Endothelial cell of umbilical vein (primary cell): Measurements from ENCODE around the gene GOLIM4. TPM values are rescaled to one million over a fixed set of nuclear protein-coding genes. Genes with fewer than 3 reads are reported as not detected.

Experiments
- BruUV-seq: library from RNA; stranded (reverse); fragments of 400-500 nt; replicated peaks from 2 replicates; lab custom pipeline; 2021; lab: Mats Ljungman, UMichigan
- CTCF ChIA-PET: fragments of 300-600, 350-600 bp; sonication (Branson Sonifier 250); formaldehyde crosslinking; loops from one replicate; lab custom pipeline; 2021; ENCODE audit warnings: antibody characterized with exemption, inconsistent platforms; lab: Charles Lee
- POLR2A ChIA-PET: fragments of 300-600, 350-600 bp; sonication (Branson Sonifier 250); formaldehyde crosslinking; loops from one replicate; lab custom pipeline; 2021; ENCODE audit warnings: antibody characterized with exemption, inconsistent platforms; lab: Charles Lee
- DNase-seq: peaks from one replicate; pipeline ENCODE4 v3.0.0-alpha.2; 2011; ENCODE audit warnings: low read depth, low spot score
- FAIRE-seq: peaks from 2 replicates; lab custom pipeline; 2011; peaks lifted over from hg19 to GRCh38; lab: Jason Lieb, UNC
- H2AFZ ChIP-seq: 2 replicates; pipeline ENCODE4 v1.6.0; 2012; ENCODE audit warnings: low read depth, low read length, control low read depth, inconsistent platforms
- H3K27ac ChIP-seq: 2 replicates; pipeline ENCODE4 v1.5.1; 2011; ENCODE audit warnings: low read depth, mild to moderate bottlenecking, control low read depth, low read length, moderate library complexity; ENCODE audit not compliant: insufficient read depth
- H3K27me3 ChIP-seq, 2 experiments: 2 replicates each; pipeline versions ENCODE4 v1.6.0 to v1.6.1; 2011; ENCODE audit warnings: low read length in 2 of 2, mixed read lengths in 1 of 2; ENCODE audit not compliant: control insufficient read depth in 2 of 2, insufficient read depth in 2 of 2
- H3K36me3 ChIP-seq, 2 experiments: 2 replicates in 1 of 2; 3 replicates in 1 of 2; pipeline ENCODE4 v1.5.1; 2011; ENCODE audit warnings: low read length in 2 of 2, mild to moderate bottlenecking in 1 of 2, moderate library complexity in 1 of 2; ENCODE audit not compliant: control insufficient read depth in 2 of 2, insufficient read depth in 2 of 2; ENCODE audit errors: extremely low read depth in 1 of 2
- H3K4me1 ChIP-seq: 3 replicates; pipeline ENCODE4 v1.5.1; 2011; ENCODE audit warnings: mild to moderate bottlenecking, low read length; ENCODE audit not compliant: control insufficient read depth, insufficient read depth; ENCODE audit errors: extremely low read depth
- H3K4me2 ChIP-seq: 2 replicates; pipeline ENCODE4 v1.6.1; 2011; ENCODE audit warnings: low read length, control low read depth, mixed read lengths; ENCODE audit not compliant: insufficient read depth
- H3K4me3 ChIP-seq, 3 experiments: fragments of 200-600 bp in 1 of 3; sonication (generic), shearing (Covaris generic) in 1 of 3; replicated peaks in 1 of 3; 2 replicates each; pipeline ENCODE4 v1.5.1; 2011 to 2016; ENCODE audit warnings: control low read depth in 3 of 3, low read length in 3 of 3, mild to moderate bottlenecking in 2 of 3, inconsistent platforms in 1 of 3, low read depth in 1 of 3, moderate library complexity in 1 of 3; ENCODE audit not compliant: insufficient read depth in 1 of 3
- H3K79me2 ChIP-seq: 2 replicates; pipeline ENCODE4 v1.6.0; 2012; ENCODE audit warnings: low read length, inconsistent platforms; ENCODE audit not compliant: control insufficient read depth, insufficient read depth
- H3K9ac ChIP-seq: replicated peaks from 2 replicates; pipeline ENCODE3; 2011; ENCODE audit warnings: low read length, control low read depth; ENCODE audit not compliant: insufficient read depth; ENCODE audit errors: extremely low read depth
- H3K9me1 ChIP-seq: replicated peaks from 3 replicates; pipeline ENCODE4 v1.6.0; 2011; ENCODE audit warnings: mild to moderate bottlenecking, low read length; ENCODE audit not compliant: control insufficient read depth, insufficient read depth; ENCODE audit errors: extremely low read depth
- H3K9me3 ChIP-seq: replicated peaks from 2 replicates; pipeline ENCODE4 v1.5.1; 2012; ENCODE audit warnings: low read length, inconsistent platforms; ENCODE audit not compliant: control insufficient read depth, insufficient read depth
- H4K20me1 ChIP-seq: replicated peaks from 2 replicates; pipeline ENCODE3; 2011; ENCODE audit warnings: mild to moderate bottlenecking, low read length; ENCODE audit not compliant: control insufficient read depth, insufficient read depth; ENCODE audit errors: extremely low read depth
- CTCF ChIP-seq, 2 donors: IDR thresholded peaks; 1 replicate in 1 of 2; 2 replicates in 1 of 2; pipeline ENCODE4 v1.5.1; 2011; ENCODE audit warnings: low read length in 2 of 2, mild to moderate bottlenecking in 2 of 2, moderate library complexity in 2 of 2, control low read depth in 1 of 2, inconsistent platforms in 1 of 2, low read depth in 1 of 2; ENCODE audit not compliant: insufficient read depth in 1 of 2; ENCODE audit errors: extremely low read depth in 1 of 2
- EZH2 ChIP-seq: IDR thresholded peaks from 2 replicates; pipeline ENCODE4 v1.6.1; 2012; ENCODE audit warnings: borderline replicate concordance, low read depth, mild to moderate bottlenecking, moderate library complexity, low read length, inconsistent platforms; ENCODE audit not compliant: severe bottlenecking
- FOS ChIP-seq: IDR thresholded peaks from 2 replicates; pipeline ENCODE4 v1.6.1; 2011; ENCODE audit warnings: mild to moderate bottlenecking, low read length, moderate library complexity, borderline replicate concordance; ENCODE audit not compliant: insufficient read depth
- GATA2 ChIP-seq: IDR thresholded peaks from 2 replicates; pipeline ENCODE4 v1.7.0; 2011; ENCODE audit warnings: low read depth, mild to moderate bottlenecking, moderate library complexity, mixed read lengths, low read length; ENCODE audit not compliant: insufficient read length, insufficient read depth
- JUN ChIP-seq: IDR thresholded peaks from 2 replicates; pipeline ENCODE4 v1.6.1; 2011; ENCODE audit warnings: borderline replicate concordance, low read depth; ENCODE audit not compliant: insufficient read length, insufficient read depth
- MAX ChIP-seq: IDR thresholded peaks from 2 replicates; pipeline ENCODE4 v1.6.1; 2011; ENCODE audit not compliant: insufficient read depth, insufficient read length
- MYC ChIP-seq: IDR thresholded peaks from one replicate; pipeline ENCODE4 v1.6.1; 2011; ENCODE audit warnings: mild to moderate bottlenecking, low read depth, low read length
- POLR2A ChIP-seq: IDR thresholded peaks from 2 replicates; pipeline ENCODE4 v1.6.1; 2012; ENCODE audit warnings: low read depth, mild to moderate bottlenecking, control low read depth, low read length
- POLR2AphosphoS5 ChIP-seq: IDR thresholded peaks from 2 replicates; pipeline ENCODE4 v1.6.1; 2012; ENCODE audit warnings: low read depth, mild to moderate bottlenecking, control low read depth, low read length, moderate library complexity; ENCODE audit not compliant: insufficient read depth
- dilution Hi-C: fragments of 300-500 bp; cut with MboI; formaldehyde crosslinking; loops from one replicate; pipeline ENCODE4 v1.15.0; 2019; ENCODE audit warnings: low sequenced_read_pairs; ENCODE audit not compliant: extremely low pct_ligation_motif_present
- intact Hi-C: fragments of 100-400 bp; cut with micrococcal nuclease; formaldehyde crosslinking; loops from one replicate; pipeline ENCODE4 v1.10.0; 2022
- polyA plus RNA-seq, 4 experiments: library from polyadenylated mRNA; depleted of rRNA in 3 of 4; stranded (reverse) in 3 of 4; unstranded in 1 of 4; fragments of >200 nt; gene quantifications; 2 replicates each; pipeline versions ENCODE4 v1.2.1 to v1.2.3, GENCODE V29; 2011 to 2012; ENCODE audit warnings: missing spikeins in 1 of 4
- total RNA-seq: library from RNA; stranded (reverse); gene quantifications from 2 replicates; pipeline ENCODE4 v1.2.3, GENCODE V29; 2021

GOLIM4 gene
- total and polyA plus RNA-seq, 2 donors (not counting 3 experiments of a cell fraction or from before 2014, with no cell fraction given): 11.7 to 40.8 TPM

DNA sequence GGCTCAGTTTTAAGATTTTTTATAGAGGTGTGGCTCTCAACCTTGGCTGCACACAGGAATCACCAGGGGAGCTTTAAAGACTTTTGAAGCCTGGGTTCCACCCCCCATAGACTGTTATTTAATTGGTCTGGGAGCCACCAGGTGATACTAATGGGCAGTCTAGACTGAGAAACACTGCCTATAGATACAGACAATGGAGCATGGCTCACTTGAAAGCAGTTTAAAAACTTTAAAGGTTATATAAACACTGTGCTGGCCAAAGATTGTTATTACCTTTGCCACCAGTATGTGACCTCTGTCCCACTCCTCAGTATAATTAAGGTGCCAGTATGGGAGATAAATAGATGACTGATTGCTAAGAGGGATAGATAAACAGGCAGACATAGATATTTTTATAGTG, 3.8 kb downstream of the GOLIM4 start:
- FAIRE-seq: no peak
- Histone ChIP-seq H3K4me2 (no peak overlapping the region), H3K27me3 (no peaks in the 10 kb centered on the region), H3K9me3 (no peaks in the 10 kb centered on the region), H3K36me3 (no peaks in the 10 kb centered on the region), H4K20me1 (peaks cover 4% of the 10 kb centered on the region), H2AFZ (no peak overlapping the region), H3K4me3 (no peak overlapping the region), H3K4me1 (peaks cover 25% of the 10 kb centered on the region), H3K9ac (no peak overlapping the region), H3K79me2 (peaks cover 63% of the 10 kb centered on the region), H3K9me1 (peaks cover 2% of the 10 kb centered on the region), H3K27ac (no peak overlapping the region)
- BruUV-seq: no TSS peak
- ChIA-PET CTCF (no interaction called here), POLR2A (no interaction called here)
- TF ChIP-seq MAX (no peak), CTCF (IDR thresholded peaks at IDR 0.05; ENCODE audit: extremely low read depth in 1 of 2, insufficient read depth in 1 of 2, low read depth in 1 of 2, low read length in 2 of 2) (no peak), GATA2 (no peak)
- dilution Hi-C loops (no loop called here), intact Hi-C loops (loop anchor here (10.0 kb wide), 1 partner anchor 703 kb away; no protein-coding TSS in a partner anchor)
- no peak for DNase-seq

- CTCF ChIA-PET: interaction anchor here (1.2 kb wide), 1 partner anchor 46 kb away, joined by 4 read pairs; no protein-coding TSS in a partner anchor
- no peak overlapping the region for H3K27ac ChIP-seq
Measured at GRCh38 chr3:168091302-168091858, 4.3 kb downstream of the GOLIM4 start.

More at GRCh38 chr3:168091302-168091858, 4.3 kb downstream of the GOLIM4 start:
- intact Hi-C loops (loop anchor here (10.0 kb wide), 1 partner anchor 703 kb away; no protein-coding TSS in a partner anchor), dilution Hi-C loops (no loop called here)
- Histone ChIP-seq H3K36me3 (no peaks in the 10 kb centered on the region), H3K9me3 (no peaks in the 10 kb centered on the region), H3K27me3 (no peaks in the 10 kb centered on the region), H2AFZ (no peak overlapping the region), H3K79me2 (peaks cover 69% of the 10 kb centered on the region), H4K20me1 (peaks cover 7% of the 10 kb centered on the region), H3K9me1 (peaks cover 4% of the 10 kb centered on the region), H3K4me1 (peaks cover 25% of the 10 kb centered on the region), H3K9ac (no peak overlapping the region), H3K4me2 (no peak overlapping the region), H3K4me3 (no peak overlapping the region)
- POLR2A ChIA-PET: no interaction called here
- FAIRE-seq: no peak
- no TSS peak for BruUV-seq
- no peak for TF ChIP-seq FOS
- no peak for TF ChIP-seq EZH2
- no peak for TF ChIP-seq JUN
- TF ChIP-seq GATA2: no peak
- no peak for TF ChIP-seq MYC
- TF ChIP-seq MAX: no peak
- no peak for TF ChIP-seq POLR2AphosphoS5
- no peak for TF ChIP-seq CTCF (IDR thresholded peaks at IDR 0.05; ENCODE audit: extremely low read depth in 1 of 2, insufficient read depth in 1 of 2, low read depth in 1 of 2, low read length in 2 of 2)
- no peak for TF ChIP-seq POLR2A
- no peak for DNase-seq
